Heart left ventricle (tissue), 13 donors: ENCODE data around the gene ATRNL1.

Experiments used
- CTCF ChIP-seq, 12 donors: fragments of 200-600 bp; sonication (generic) in 4 of 12; IDR thresholded peaks; one replicate each; pipeline versions ENCODE4 v1.5.0 to v1.8.0; 2018 to 2022; ENCODE audit warnings: antibody characterized with exemption in 12 of 12, mild to moderate bottlenecking in 5 of 12
- POLR2A ChIP-seq, 2 donors: fragments of 450-650 bp; IDR thresholded peaks; one replicate each; pipeline ENCODE4 v1.6.1; 2017; ENCODE audit warnings: antibody characterized with exemption in 2 of 2, mild to moderate bottlenecking in 2 of 2, moderate library complexity in 2 of 2
- donor health status: ischemic (EF 13 %, LVEDD 7.1; RV severe dilation, severe dysfunction).
- donor health status: DM: no; HTN: yes; CAD: no.
- donor health status: DM: no; HTN: no; CAD: no.
- donor health status: ischemic (EF 25% LVEDD 6.9; RV normal size, moderate dysfunction).
- donor health status: ischemic (EF 25% LVEDD 5.7; RV mildly dilated, moderate dysfunction).
- donor health status: ischemic (EF 35%, LVEDD 5.7; RV mildly dilated, moderate dysfunction).
- donor health status: nonischemic (EF 11% LVEDD 7.7; RV severe dilation, severe dysfunction).
- donor health status: DM: yes; HTN: yes; CAD: no.
- donor health status: PGD.
- donor health status: ischemic (EF 29% LVEDD 5.4; RV normal size, mild dysfunction).
- donor health status: nonischemic (EF 23%, LVEDD 6.1; RV moderate dilation, normal function).

- no peak for TF ChIP-seq CTCF (IDR thresholded peaks at IDR 0.05)
- no peak for TF ChIP-seq POLR2A (IDR thresholded peaks at IDR 0.05)
Measured at GRCh38 chr10:115988380-115988779, 895.2 kb downstream of the ATRNL1 start.
